Keratinocyte (primary cell): ENCODE measurements around the gene FLT3.

Experiments used
- CTCF ChIP-seq, 3 experiments: IDR thresholded peaks in 1 of 3; conservative IDR thresholded peaks in 1 of 3; optimal IDR thresholded peaks in 1 of 3; 2 replicates in 2 of 3; 3 replicates in 1 of 3; pipeline versions ENCODE3 to v1.5.1; 2011; ENCODE audit warnings: low read length in 3 of 3, mild to moderate bottlenecking in 3 of 3, moderate library complexity in 2 of 3, control low read depth in 1 of 3, inconsistent platforms in 1 of 3; ENCODE audit not compliant: insufficient read depth in 2 of 3; ENCODE audit errors: extremely low read depth in 1 of 3
- EZH2 ChIP-seq: IDR thresholded peaks from one replicate; pipeline ENCODE4 v1.6.1; 2012; ENCODE audit warnings: inconsistent platforms, mild to moderate bottlenecking, low read length, moderate library complexity

GRCh38 chr13:28045861-28046260, 54.5 kb downstream of the FLT3 start:
- TF ChIP-seq CTCF (optimal IDR thresholded peaks at IDR 0.05 in 1 of 3, IDR thresholded peaks at IDR 0.05 in 1 of 3, conservative IDR thresholded peaks at IDR 0.05 in 1 of 3; ENCODE audit: extremely low read depth in 1 of 3, insufficient read depth in 2 of 3, low read length in 3 of 3) (no peak), EZH2 (no peak)
